Left colon (tissue), 2 donors: ENCODE measurements around the gene ADGRV1. TPM values are rescaled to one million over a fixed set of nuclear protein-coding genes. Genes with fewer than 3 reads are reported as not detected.
"Not testable (repeated sequence)": the region's sequence is repeated elsewhere in the genome, so short reads cannot be mapped to it uniquely, and the experiment has no call there.

Experiments used
- ATAC-seq: fragments of 200-7000 bp; cut with Tn5 transposase; one replicate; pipeline ENCODE4 v1.9.1; 2020; ENCODE audit warnings: mild to moderate bottlenecking, moderate library complexity
- DNase-seq, 2 donors: peaks; one replicate each; pipeline ENCODE4 v3.0.0-alpha.2; 2020
- intact Hi-C, 2 donors: fragments of 100-400 bp; cut with DNase I in 1 of 2; cut with micrococcal nuclease in 1 of 2; formaldehyde crosslinking; loops; one replicate each; pipeline versions ENCODE4 v1.11.2 to v1.14.0; 2022; cut with DNase I, micrococcal nuclease
- total RNA-seq, 2 donors: library from RNA; stranded (reverse); fragmentation: NEBNext Ultra II Directional; extraction: Animal tissue kit (Norgen Biotek cat#: 25700); gene quantifications; one replicate each; pipeline ENCODE4 v1.2.1, GENCODE V29; 2021
- donor health status: DM: no; HTN: no; CAD: no.
- donor health status: DM: yes; HTN: yes; CAD: no.

The ADGRV1 gene
- total RNA-seq, 2 donors from 2014 or later, result 3.8 to 7.3 TPM

DNA sequence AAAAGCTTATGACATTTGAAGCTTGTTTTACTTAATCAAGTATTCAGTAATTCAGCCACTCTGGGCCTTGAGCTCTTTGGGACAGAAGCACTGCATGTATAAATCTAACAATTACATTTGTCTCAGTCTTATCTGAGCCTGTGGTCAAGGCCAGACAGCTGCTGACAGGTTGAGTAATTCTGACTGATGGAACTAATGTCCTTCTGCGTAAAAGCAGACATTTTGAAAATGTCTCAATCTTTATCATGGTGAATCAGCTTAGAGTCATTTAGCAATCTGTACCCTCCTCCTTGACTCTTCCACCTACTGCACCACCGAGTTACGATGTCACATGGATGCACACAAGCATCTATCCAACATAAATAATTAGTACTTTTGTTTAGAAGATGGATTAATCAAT, 424.6 kb downstream of the ADGRV1 start:
- intact Hi-C loops, result no loop called here
- DNase-seq (no peak), ATAC-seq (no peak)

DNA sequence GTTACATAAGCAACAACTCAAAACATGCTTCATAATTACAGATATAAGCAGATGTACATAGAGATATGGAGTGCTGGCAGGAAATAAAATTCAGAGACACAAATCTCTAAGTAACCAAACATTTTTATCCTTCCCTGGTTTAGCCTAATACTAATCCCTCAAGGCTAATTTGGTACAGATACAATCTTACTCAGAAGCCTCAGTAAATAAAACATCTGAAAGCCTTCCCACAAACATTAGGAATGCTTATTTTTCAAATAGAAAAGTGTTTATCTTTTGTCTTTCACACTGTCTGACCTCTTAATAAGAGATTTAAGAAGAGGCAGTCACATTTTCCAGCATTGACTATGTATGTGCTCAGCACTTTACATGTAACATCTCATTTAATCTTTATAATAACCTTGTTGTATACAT, 425.1 kb downstream of the ADGRV1 start:
- intact Hi-C loops, result no loop called here
- DNase-seq (no peak), ATAC-seq (no peak)

DNA sequence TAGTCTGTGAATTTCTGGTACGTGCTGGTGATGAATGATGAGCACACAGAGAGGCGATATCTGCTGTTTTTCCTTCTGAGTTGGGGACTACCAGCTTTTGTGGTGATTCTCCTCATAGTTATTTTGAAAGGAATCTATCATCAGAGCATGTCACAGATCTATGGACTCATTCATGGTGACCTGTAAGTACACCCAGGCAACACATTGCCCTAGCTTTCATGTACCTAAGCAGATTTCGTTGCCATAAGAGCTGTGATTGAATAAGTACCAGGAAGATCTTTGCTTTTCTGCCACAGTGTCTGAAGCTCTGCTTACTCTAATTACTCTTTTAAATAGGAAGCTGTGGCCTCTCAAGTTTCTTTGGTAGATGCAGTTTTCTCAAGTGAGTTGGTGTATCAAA, 426.7 kb downstream of the ADGRV1 start:
- intact Hi-C loops, result no loop called here
- ATAC-seq (no peak), DNase-seq (no peak)

DNA sequence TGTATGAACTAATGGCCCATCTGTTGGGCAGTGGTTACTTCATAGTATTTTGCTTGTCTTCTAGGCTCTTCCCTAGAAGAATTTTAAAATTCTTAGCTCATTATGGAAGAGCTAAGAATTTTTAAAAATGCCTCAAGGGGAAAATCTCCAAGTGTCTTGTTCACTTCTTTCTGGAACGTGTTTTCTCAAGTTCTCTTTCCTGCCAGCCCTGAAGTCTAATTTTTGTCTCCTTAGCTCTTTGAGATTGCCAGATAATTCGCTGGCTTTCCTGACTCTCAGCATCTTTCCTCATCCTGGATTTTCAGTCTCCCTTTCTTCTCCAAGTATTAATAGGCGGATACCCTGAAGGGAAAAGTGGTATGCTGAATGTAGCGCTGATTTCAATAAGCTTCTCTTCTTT, 429.1 kb downstream of the ADGRV1 start:
- ATAC-seq, result no peak

DNA sequence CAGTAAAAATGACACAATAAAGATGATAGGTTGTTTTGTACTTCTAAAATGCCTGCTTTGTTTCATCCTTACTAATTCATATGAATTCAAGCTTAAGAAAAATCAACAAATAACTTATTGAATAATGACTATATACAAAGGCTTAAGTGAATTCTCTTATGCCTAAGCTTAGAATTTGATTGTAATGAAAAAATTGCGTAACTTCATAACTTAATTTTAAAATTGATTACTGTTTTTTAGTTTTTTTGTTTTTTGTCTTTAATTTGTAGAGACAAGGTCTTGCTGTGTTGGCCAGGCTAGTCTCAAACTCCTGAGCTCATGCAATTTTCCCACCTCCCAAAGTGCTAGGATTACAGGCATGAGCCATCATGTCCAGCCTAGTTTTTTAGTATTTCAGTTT, 432.6 kb downstream of the ADGRV1 start:
- DNase-seq (no peak), ATAC-seq (no peak)
- intact Hi-C loops, result no loop called here

More for the DNA sequence above, 429.1 kb downstream of the ADGRV1 start:
- no peak for DNase-seq
- intact Hi-C loops, result no loop called here

DNA sequence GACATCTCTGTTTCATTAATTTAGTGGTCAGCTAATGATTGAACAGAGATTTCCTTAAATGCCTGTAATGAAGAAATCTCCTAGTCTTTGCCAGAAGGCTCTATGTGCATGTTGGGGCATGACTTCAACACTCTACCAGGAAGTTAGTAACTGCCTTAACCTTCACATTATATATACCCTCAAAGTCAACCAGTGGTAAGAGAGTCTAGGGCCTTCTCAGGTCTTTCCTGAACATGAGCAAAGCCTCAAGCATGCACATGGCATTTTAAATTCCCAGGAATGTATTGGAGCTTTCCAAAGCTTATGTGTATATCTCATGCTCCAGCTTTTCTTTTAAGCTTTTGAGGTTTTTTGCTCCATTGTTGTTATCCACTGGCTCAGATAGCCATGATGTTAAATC, 436.2 kb downstream of the ADGRV1 start:
- intact Hi-C loops, result no loop called here
- DNase-seq (no peak), ATAC-seq (no peak)

DNA sequence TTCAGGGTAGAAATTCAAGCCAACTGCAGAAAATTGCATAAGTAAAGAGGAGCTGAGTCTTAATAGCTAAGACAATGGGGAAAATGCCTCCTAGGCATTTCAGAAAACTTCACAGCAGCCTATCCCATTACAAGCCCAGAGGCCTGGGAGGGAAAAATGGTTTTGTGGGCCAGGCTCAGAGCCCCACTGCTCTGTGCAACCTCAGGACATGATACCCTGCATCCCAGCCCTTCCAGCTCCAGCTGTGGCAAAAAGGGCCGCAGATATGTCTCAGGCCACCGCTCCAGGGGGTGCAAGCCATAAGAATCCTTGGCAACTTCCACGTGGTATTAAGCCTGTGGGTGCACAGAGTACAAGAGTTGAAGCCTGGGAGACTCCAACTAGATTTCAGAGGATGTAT, 437.5 kb downstream of the ADGRV1 start:
- ATAC-seq (no peak), DNase-seq (no peak)
- intact Hi-C loops, result no loop called here

DNA sequence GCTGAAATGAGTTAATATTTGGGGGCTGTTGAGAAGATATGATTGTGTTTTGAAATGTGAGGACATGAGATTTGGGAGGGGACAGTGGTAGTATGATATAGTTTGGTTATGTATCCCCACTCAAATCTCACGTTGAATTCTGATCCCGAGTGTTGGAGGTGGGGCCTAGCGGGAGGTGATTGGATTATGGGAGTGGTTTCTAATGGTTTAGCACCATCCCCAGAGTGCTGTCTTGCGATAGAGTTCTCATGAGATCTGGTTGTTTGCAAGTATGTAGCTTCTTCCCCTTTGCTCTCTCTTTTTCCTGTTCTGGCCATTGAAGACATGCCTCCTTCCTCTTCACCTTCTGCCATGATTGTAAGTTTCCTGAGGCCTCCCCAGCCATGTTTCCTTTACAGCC, 438.5 kb downstream of the ADGRV1 start:
- DNase-seq, result no peak
- ATAC-seq, result no peak
- intact Hi-C loops, result no loop called here

DNA sequence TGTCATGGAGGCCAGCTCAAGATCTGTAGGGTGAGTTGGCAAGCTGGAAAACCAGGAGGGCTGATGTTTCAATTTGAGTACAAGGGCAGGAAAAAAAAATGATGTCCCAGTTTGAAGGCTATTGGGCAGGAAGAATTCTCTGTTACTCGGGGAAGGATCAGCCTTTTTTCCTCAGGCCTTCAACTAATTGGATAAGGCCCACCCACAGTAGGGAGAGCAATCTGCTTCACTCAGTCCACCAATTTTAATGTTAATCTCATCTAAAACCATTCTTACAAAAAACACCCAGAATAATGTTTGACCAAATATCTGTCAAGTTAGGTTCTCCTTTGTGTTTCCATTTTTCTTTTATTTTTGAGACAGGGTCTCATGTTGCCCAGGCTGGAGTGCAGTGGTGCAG, 442.1 kb downstream of the ADGRV1 start:
- DNase-seq (no peak), ATAC-seq (no peak)
- intact Hi-C loops, result no loop called here

DNA sequence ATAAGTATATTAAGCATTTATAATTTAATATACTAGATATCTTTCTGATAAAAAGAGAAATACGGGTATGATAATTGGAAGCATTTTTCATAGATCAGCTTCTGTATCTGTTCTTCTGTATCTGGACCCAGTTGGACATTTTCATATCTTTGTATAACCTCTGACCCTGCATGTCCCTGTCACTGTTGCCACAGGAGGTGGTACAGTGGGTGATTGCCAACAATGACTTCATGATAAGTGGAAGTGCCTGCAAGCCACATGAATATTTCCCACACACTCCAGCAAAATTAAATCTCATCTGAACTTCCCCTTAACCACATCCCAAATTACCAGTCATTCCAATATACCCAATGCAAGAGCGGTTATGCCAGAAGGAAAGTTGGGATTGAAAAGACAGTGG, 448.1 kb downstream of the ADGRV1 start:
- intact Hi-C loops, result no loop called here
- ATAC-seq, result no peak
- no peak for DNase-seq

DNA sequence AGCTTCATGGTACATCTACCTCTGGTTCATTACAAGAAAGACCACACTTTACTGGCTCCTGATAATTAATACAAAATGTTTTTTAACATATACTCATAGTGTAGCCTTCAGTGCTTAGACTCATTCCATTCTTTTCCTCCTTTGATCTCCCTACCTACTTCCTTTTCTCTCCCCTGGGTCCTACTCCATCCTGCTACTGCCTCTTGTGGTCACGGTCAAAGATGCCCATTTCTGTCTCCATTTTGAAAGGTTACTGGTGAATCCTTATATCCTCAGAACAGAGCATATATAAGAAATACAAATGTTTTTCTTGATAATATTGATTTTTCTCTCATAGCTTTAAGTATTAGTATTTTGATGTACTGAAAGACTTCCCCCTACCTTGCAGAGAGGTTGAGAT, 448.7 kb downstream of the ADGRV1 start:
- DNase-seq (no peak), ATAC-seq (no peak)
- intact Hi-C loops, result no loop called here

DNA sequence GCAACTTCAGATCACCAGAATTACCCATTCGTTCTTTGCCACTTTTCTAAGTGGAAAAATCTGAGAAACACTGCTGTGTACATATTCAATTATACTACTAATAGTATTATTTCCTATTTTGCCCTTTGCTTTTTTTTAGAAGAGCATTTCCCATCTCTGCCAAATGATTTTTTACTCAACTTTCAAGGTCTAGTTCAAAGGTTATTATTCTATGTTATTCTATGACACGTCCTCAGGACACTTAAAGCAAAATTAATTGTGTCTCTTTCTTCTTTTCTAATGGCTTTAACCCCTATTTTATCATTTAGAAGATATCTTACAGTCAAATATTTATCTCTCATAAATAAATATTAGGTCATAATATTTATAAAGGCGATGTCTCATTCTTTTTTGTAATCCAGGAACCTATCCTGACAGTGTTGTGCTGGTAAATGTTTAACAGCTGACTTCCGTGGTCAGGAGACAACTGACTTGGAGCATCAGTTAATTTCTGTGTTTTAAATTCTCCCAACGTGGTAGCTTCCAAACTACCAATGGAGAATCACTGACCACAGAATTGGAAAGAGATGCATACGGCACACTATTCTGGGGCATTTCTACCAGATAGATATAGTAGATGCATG, 449.3 kb downstream of the ADGRV1 start:
- ATAC-seq (no peak), DNase-seq (no peak)
- intact Hi-C loops, result no loop called here

DNA sequence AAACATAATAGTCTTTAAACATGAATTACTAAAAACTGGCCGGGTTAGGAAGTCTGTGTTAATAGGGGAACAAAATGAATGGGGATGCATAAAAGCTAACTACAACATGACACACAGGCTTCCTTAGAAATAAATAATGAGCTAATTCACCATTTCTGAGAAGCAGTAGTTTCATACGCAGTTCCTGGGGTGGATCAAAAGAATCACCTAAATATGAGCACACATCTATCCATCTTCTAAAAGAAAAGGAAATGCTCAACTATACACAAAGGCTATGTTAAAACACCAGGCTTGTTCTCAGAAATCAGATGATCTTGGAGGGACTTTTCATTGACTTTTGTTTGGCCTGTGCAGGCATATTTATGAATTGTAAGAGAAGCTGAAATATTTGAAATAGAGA, 451.5 kb downstream of the ADGRV1 start:
- intact Hi-C loops, result no loop called here
- ATAC-seq (no peak), DNase-seq (no peak)

DNA sequence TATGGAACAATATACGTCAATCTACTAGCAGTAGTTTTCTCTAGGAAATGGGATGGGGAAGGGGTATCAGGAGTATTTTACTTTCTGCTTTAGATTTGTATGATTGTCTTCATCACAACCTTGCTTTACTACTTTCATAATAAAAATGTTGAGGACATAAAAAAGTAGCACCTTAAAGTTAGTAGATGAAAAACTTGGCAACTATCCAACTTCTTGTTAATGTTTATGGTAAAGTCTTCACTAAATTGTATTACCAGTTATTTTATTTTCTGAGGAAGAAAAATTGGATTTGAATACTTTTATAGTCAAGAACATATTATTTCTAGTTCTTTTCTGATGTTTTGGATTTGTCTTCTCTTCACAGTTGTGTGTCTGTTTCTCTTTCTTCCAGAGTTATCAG, 452.4 kb downstream of the ADGRV1 start:
- intact Hi-C loops, result no loop called here
- no peak for ATAC-seq

DNA sequence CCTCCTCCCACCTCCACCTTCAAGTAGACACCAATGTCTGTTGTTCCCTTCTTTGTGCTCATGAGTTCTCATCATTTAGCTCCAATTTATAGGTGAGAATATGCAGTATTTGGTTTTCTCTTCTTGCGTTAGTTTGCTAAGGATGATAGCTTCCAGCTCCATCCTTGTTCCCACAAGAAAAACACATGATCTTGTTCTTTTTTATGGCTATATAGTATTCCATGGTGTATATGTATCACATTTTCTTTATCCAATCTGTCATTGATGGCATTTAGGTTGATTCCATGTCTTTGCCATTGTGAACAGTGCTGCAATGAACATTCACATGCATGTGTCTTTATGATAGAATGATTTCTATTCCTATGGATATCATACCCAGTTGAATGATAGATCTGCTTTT, 454.3 kb downstream of the ADGRV1 start:
- DNase-seq, ATAC-seq, intact Hi-C loops: not testable (repeated sequence)

More for the DNA sequence above, 452.4 kb downstream of the ADGRV1 start:
- DNase-seq, result no peak

DNA sequence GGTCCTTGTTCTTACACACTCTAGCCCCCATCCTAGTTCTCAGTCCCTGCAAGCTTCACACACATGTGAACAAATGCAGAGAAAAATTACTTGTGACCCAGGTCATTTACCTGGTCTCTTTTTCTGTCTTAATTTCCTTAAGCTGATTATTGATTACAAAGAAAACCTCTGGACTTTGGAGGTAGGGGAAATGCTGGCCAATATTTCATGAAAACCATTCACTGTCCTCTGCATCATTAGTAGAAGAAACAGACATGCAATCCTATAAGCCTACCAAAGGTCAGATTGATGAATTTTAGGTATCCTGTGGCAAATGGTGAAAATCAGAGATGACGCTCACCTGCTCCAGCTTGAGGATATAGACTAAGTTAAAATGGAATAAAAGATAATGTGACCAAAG, 457.7 kb downstream of the ADGRV1 start:
- ATAC-seq, result no peak
- DNase-seq, result no peak
- intact Hi-C loops, result no loop called here

DNA sequence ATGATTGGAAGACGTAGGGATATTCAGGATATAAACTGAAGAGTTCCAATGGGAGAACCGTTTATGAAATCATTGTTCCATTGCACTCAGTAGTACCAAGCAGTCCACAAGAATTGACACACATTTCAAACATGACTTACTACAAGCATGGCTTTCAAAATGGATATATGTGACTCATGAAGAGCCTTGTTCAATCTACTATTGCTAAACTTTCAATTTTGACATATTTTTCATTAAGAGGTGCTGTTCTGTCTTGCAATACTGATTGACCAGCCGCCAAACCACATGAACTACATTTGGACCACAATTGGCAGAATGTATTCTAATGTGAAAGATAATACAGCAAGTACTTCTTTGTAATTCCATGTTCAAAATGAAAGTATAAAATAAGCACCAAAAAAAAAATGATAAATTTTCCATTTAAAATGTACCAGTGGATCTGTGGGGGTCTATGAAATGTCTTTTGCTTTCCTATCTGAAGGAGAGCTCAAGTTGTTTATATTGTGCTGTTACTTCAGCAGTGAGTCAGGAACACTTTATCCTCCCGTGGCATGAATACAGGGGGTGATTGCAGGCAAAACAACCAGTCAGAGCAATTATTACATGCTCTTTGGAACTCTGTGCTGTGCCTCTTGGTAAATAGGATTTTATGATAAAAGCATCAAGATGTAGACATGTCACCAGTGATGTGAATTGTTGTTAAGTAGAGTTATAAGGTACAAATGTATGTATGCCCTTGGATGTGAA, 458.5 kb downstream of the ADGRV1 start:
- intact Hi-C loops, result no loop called here
- peak; percentile 73 for ATAC-seq
- no peak for DNase-seq

DNA sequence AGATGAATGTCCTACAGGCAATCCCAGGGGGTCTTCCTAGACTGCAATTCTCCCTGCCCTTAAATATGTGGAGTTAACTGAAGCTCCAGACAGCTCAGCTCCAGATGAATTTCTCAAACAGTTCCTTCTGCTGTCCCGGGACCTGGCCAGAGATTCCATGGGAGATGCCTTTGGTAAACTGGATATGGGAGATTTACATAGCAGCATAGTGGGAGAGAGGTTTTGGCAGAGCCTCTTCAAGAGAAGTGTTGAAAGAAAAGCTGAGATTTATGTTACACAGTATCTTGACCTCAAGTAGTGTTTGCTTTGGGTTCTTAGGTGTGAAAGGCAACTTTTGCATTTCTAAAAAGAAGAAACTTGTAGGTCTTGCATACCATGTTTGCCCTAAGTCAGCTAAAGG, 459.6 kb downstream of the ADGRV1 start:
- DNase-seq, result no peak
- no peak for ATAC-seq
- intact Hi-C loops, result no loop called here

DNA sequence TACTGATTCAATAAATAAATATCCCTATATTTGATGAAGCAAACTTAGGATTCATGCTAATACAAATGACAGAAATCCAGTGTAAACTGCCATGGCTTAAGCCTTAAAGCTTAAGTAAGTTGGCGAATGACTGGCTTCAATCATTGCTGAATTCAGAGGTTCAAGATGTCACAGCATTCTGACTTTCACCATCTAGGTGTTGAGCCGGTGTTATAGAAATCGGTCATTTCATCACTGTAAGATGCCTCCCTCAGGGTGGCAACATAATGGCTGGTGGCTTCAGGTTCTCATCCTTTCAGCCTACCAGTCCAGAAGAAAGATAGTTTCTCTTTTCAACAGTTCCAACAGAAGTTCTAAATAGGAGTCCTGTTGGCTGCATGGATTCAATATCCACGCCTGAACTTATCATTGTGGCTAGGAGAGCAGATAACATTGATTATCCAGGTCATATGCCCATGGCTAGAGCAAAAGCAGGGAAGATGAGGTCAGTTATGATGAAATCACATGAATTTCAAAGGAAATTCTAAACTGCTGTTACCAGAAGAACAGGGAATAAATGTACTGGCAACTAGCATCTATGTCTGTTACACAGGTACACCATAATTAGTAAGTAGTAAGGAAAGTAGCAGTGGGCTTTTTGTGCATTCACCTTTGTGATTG, 460.2 kb downstream of the ADGRV1 start:
- DNase-seq (no peak), ATAC-seq (no peak)
- intact Hi-C loops, result no loop called here

DNA sequence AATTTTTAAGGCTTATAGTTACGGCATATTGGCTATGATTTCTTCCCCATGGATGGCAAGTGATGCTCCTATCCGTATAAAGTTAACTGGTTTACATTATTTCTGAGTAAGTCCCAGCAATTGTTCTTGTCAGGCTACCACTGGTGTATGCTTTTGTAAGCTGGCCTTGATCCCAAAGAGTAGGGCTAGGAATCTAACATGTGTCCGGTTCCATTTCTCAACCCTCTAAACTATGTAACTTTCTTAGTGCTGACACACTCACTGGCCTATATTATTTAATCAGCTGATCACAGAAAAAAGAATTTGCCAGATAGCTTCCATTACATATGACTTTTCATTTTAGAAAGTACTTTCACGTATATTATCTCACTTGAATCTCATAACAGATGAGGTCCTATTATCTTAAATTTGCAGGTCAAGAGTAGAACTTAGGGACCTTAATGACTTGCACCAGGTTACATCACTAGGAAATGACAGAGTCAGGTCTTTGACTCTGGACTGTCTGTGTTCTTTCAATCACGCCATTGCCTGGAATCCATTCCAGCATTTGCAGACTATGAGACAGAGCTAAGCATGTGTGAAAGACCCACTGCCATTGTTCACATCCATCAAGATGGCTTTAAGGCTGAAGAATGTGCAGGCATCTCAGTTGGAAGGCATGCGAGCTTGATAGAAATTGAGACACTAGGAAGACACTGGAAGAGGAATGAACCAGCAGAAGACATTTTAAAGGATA, 461.6 kb downstream of the ADGRV1 start:
- no peak for ATAC-seq
- DNase-seq, result no peak
- intact Hi-C loops, result no loop called here
